Neural cell (in vitro differentiated cells): ENCODE measurements around the gene FILIP1L. TPM values are rescaled to one million over a fixed set of nuclear protein-coding genes. Genes with fewer than 3 reads are reported as not detected.

Experiments
- H2AFZ ChIP-seq: fragments of 200-600, 300-800 bp; sonication (generic), shearing (Covaris generic); 2 replicates; pipeline ENCODE4 v1.6.0; 2014; ENCODE audit warnings: low read depth, mild to moderate bottlenecking, antibody characterized with exemption, low read length, moderate library complexity
- H3F3A ChIP-seq: fragments of 200-600 bp; shearing (Covaris generic); 2 replicates; pipeline ENCODE4 v1.6.1; 2016; ENCODE audit warnings: mild to moderate bottlenecking, moderate library complexity, mixed read lengths, antibody characterized with exemption, low read length; ENCODE audit not compliant: insufficient read depth, poor library complexity, severe bottlenecking
- H3K27ac ChIP-seq: fragments of 200-600, 300-800 bp; sonication (generic), shearing (Covaris generic); 2 replicates; pipeline ENCODE4 v1.5.1; 2014; ENCODE audit warnings: mild to moderate bottlenecking, low read length, moderate library complexity
- H3K27me3 ChIP-seq: fragments of 300-800, 200-600 bp; sonication (generic), shearing (Covaris generic); 2 replicates; pipeline ENCODE4 v1.6.0; 2014; ENCODE audit warnings: mild to moderate bottlenecking, low read depth, low read length, moderate library complexity; ENCODE audit not compliant: insufficient read depth
- H3K36me3 ChIP-seq: fragments of 300-800, 200-600 bp; sonication (generic), shearing (Covaris generic); 2 replicates; pipeline ENCODE4 v1.5.1; 2014; ENCODE audit warnings: mild to moderate bottlenecking, antibody characterized with exemption, low read length, moderate library complexity; ENCODE audit not compliant: insufficient read depth
- H3K4me2 ChIP-seq: fragments of 300-800, 200-600 bp; sonication (generic), shearing (Covaris generic); 2 replicates; pipeline ENCODE4 v1.6.0; 2014; ENCODE audit warnings: mild to moderate bottlenecking, low read length
- H3K4me3 ChIP-seq: fragments of 300-800, 200-600 bp; sonication (generic), shearing (Covaris generic); 2 replicates; pipeline ENCODE4 v1.5.1; 2014; ENCODE audit warnings: mild to moderate bottlenecking, low read length, moderate library complexity
- H3K79me2 ChIP-seq: fragments of 200-600 bp; shearing (Covaris generic); replicated peaks from 2 replicates; pipeline ENCODE4 v1.6.0; 2014; ENCODE audit warnings: mild to moderate bottlenecking, low read length, moderate library complexity; ENCODE audit not compliant: insufficient read depth
- H3K9ac ChIP-seq: fragments of 300-800, 200-600 bp; sonication (generic), shearing (Covaris generic); 2 replicates; pipeline ENCODE4 v1.6.1; 2016; ENCODE audit warnings: mild to moderate bottlenecking, low read length, mixed read lengths
- H3K9me2 ChIP-seq: fragments of 200-600 bp; shearing (Covaris generic); 2 replicates; pipeline ENCODE4 v1.6.1; 2016; ENCODE audit warnings: mild to moderate bottlenecking, low read length, mixed read lengths; ENCODE audit not compliant: insufficient read depth
- H3K9me3 ChIP-seq: fragments of 200-600, 300-800 bp; sonication (generic), shearing (Covaris generic); 2 replicates; pipeline ENCODE4 v1.6.1; 2016; ENCODE audit warnings: mild to moderate bottlenecking, mixed run types, low read length, moderate library complexity, mixed read lengths
- H4K20me1 ChIP-seq: fragments of 200-600 bp; shearing (Covaris generic); 2 replicates; pipeline ENCODE4 v1.6.1; 2016; ENCODE audit warnings: mild to moderate bottlenecking, mixed run types; ENCODE audit not compliant: insufficient read depth
- CTCF ChIP-seq: fragments of 450-650 bp; IDR thresholded peaks from 2 replicates; pipeline ENCODE4 v1.5.1; 2014; ENCODE audit warnings: antibody characterized with exemption, mild to moderate bottlenecking, moderate library complexity; ENCODE audit not compliant: poor library complexity, severe bottlenecking
- EP300 ChIP-seq: fragments of 450-650 bp; conservative IDR thresholded peaks from 2 replicates; pipeline ENCODE4 v1.6.1; 2014; ENCODE audit warnings: antibody characterized with exemption, mild to moderate bottlenecking, moderate library complexity; ENCODE audit not compliant: poor library complexity, severe bottlenecking
- EZH2 ChIP-seq: fragments of 200-600, 300-800 bp; shearing (Covaris generic), sonication (generic); IDR thresholded peaks from 2 replicates; pipeline ENCODE4 v1.6.1; 2014; ENCODE audit warnings: antibody characterized with exemption, low read length, borderline replicate concordance, mild to moderate bottlenecking; ENCODE audit not compliant: insufficient read depth, poor library complexity, severe bottlenecking
- MXI1 ChIP-seq: fragments of 450-650 bp; conservative IDR thresholded peaks from 2 replicates; pipeline ENCODE4 v1.6.1; 2014; ENCODE audit warnings: antibody characterized with exemption, mild to moderate bottlenecking; ENCODE audit not compliant: poor library complexity, severe bottlenecking
- POLR2AphosphoS5 ChIP-seq: IDR thresholded peaks from 2 replicates; pipeline ENCODE4 v1.6.1; 2012
- RAD21 ChIP-seq: fragments of 450-650 bp; conservative IDR thresholded peaks from 2 replicates; pipeline ENCODE4 v1.6.1; 2014; ENCODE audit warnings: antibody characterized with exemption, mild to moderate bottlenecking, moderate library complexity
- SMC3 ChIP-seq: fragments of 450-650 bp; conservative IDR thresholded peaks from 2 replicates; pipeline ENCODE4 v1.6.1; 2014; ENCODE audit warnings: antibody characterized with exemption, mild to moderate bottlenecking, moderate library complexity; ENCODE audit not compliant: poor library complexity
- TAF1 ChIP-seq: IDR thresholded peaks from 2 replicates; pipeline ENCODE4 v1.6.1; 2012; ENCODE audit warnings: low read depth
- polyA plus RNA-seq: library from polyadenylated mRNA; depleted of rRNA; stranded (reverse); fragments of >200 nt; gene quantifications from 2 replicates; pipeline ENCODE4 v1.2.3, GENCODE V29; 2014
- TF ChIP-seq, protein P1 (sequence below): IDR thresholded peaks from 2 replicates; pipeline ENCODE4 v1.6.1; 2012; ENCODE audit warnings: borderline replicate concordance

The FILIP1L gene
- polyA plus RNA-seq, 1 donor from 2014 or later: 0.27 TPM

DNA sequence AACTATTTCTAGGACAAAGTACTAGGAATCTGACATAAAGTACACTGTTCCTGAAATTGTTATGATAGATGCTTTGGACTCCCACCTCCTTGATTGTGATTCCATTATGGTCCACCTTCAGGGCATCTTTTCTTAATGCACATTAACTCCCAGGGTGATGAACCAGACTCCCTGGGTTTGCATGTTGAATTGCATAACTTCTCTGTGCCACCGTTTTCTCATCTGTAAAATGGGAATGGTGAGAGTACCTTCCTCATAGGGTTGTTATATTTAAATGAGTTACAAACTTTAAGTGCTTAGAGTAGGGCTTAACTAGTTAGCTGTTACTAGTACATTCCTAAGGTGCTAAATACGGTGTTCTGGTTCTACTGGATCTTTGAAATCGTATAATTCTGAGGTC is 214.7 kb downstream of the FILIP1L start:
- no peak overlapping the region for H3K9ac ChIP-seq
- H2AFZ ChIP-seq: no peak overlapping the region
- H3K4me2 ChIP-seq: no peak overlapping the region
- H3K9me3 ChIP-seq: no peaks in the 10 kb centered on the region
- TF ChIP-seq POLR2AphosphoS5: no peak
- TF ChIP-seq CTCF: no peak
- H3K27ac ChIP-seq: no peak overlapping the region
- no peaks in the 10 kb centered on the region for H4K20me1 ChIP-seq
- no peak overlapping the region for H3K4me3 ChIP-seq
- H3F3A ChIP-seq: no peaks in the 10 kb centered on the region
- H3K9me2 ChIP-seq: no peaks in the 10 kb centered on the region
- H3K36me3 ChIP-seq: no peaks in the 10 kb centered on the region
- H3K79me2 ChIP-seq: no peaks in the 10 kb centered on the region
- no peaks in the 10 kb centered on the region for H3K27me3 ChIP-seq

DNA sequence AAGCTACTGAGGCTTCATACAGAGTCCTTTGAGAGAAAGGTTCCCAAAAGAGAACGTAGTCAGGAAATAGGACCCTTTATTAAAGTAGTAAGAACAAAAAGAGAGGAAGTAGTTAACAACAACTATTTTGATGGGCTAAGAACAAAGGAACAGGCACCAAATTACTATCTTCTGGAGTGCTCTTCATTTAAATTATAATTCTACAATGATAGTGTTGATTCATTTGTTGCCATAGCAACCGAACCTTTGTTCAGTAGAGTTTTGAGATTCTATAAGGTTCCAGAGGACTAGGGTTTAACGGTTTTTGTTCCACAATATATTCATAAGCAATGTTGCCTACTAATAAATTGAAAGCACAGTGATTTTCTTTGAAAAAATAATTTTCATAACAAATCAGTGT is 217.8 kb downstream of the FILIP1L start:
- Histone ChIP-seq H3K9me3 (no peaks in the 10 kb centered on the region), H2AFZ (no peak overlapping the region), H3K9ac (no peak overlapping the region), H3K36me3 (no peaks in the 10 kb centered on the region), H3K79me2 (no peaks in the 10 kb centered on the region), H4K20me1 (no peaks in the 10 kb centered on the region), H3F3A (no peaks in the 10 kb centered on the region), H3K27ac (no peak overlapping the region), H3K4me2 (no peak overlapping the region), H3K4me3 (no peak overlapping the region), H3K9me2 (no peaks in the 10 kb centered on the region), H3K27me3 (no peaks in the 10 kb centered on the region)
- no peak for TF ChIP-seq POLR2AphosphoS5
- no peak for TF ChIP-seq EP300
- no peak for TF ChIP-seq EZH2
- TF ChIP-seq, protein P1, sequence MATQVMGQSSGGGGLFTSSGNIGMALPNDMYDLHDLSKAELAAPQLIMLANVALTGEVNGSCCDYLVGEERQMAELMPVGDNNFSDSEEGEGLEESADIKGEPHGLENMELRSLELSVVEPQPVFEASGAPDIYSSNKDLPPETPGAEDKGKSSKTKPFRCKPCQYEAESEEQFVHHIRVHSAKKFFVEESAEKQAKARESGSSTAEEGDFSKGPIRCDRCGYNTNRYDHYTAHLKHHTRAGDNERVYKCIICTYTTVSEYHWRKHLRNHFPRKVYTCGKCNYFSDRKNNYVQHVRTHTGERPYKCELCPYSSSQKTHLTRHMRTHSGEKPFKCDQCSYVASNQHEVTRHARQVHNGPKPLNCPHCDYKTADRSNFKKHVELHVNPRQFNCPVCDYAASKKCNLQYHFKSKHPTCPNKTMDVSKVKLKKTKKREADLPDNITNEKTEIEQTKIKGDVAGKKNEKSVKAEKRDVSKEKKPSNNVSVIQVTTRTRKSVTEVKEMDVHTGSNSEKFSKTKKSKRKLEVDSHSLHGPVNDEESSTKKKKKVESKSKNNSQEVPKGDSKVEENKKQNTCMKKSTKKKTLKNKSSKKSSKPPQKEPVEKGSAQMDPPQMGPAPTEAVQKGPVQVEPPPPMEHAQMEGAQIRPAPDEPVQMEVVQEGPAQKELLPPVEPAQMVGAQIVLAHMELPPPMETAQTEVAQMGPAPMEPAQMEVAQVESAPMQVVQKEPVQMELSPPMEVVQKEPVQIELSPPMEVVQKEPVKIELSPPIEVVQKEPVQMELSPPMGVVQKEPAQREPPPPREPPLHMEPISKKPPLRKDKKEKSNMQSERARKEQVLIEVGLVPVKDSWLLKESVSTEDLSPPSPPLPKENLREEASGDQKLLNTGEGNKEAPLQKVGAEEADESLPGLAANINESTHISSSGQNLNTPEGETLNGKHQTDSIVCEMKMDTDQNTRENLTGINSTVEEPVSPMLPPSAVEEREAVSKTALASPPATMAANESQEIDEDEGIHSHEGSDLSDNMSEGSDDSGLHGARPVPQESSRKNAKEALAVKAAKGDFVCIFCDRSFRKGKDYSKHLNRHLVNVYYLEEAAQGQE: no peak
- no peak for TF ChIP-seq MXI1
- TF ChIP-seq CTCF: no peak
- TF ChIP-seq SMC3: no peak
- TF ChIP-seq RAD21: no peak
- TF ChIP-seq TAF1: no peak
